ENCODE data around the gene SMG5.
"Not testable (repeated sequence)": the region's sequence is repeated elsewhere in the genome, so short reads cannot be mapped to it uniquely, and the experiment has no call there.

SMG5 gene

GRCh38 chr1:156282479-156283222 is at the start of gene SMG5:
SMG5 (minus strand) TSS chr1:156282825; CDS start chr1:156282680, 145 bp downstream.
- in situ Hi-C loops (cut with MboI; ENCODE audit: low sequenced_read_pairs) = no loop called here

- in situ Hi-C loops (cut with MboI; ENCODE audit: low sequenced_read_pairs) = not testable (repeated sequence)
Observed at GRCh38 chr1:156323179-156323578, 40.6 kb upstream of the SMG5 start.

DNA sequence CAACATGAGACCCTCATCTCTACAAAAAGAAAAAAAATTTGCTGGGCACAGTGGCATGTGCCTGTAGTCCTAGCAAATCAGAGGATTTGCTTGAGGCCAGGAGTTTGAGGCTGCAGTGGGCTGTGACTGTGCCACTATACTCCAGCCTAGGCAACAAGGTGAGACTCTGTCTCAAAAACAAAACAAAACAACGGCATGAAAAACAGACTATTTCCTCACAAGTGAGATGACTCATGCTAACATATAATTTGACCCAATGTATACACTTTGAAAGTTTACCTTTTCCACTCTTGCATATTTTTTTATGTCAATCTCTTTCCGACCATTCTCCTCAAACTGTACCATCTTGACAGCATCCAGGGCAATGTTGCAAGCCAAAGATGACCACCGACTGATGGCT is 37.9 kb upstream of the SMG5 start:
- in situ Hi-C loops (cut with MboI; ENCODE audit: low sequenced_read_pairs) = no loop called here

DNA sequence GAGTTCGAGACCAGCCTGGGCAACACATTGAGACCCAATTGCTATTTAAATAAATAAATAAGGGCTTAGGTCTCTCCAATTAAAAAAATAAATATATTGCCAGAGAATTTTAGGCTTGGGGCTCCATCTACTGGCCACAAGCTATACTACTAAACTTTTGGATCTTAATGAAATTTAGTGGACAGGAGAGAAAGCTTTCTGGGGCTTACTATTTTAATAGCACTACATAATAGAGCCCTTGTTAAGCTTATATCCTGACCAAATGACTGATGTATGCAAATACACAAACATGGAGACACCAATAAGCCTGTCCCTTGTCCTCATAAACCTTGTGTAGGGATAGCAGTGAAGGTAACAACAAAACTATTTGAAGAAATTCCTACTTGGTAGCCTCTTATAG is 37.0 kb upstream of the SMG5 start:
- in situ Hi-C loops (cut with MboI; ENCODE audit: low sequenced_read_pairs) = no loop called here

DNA sequence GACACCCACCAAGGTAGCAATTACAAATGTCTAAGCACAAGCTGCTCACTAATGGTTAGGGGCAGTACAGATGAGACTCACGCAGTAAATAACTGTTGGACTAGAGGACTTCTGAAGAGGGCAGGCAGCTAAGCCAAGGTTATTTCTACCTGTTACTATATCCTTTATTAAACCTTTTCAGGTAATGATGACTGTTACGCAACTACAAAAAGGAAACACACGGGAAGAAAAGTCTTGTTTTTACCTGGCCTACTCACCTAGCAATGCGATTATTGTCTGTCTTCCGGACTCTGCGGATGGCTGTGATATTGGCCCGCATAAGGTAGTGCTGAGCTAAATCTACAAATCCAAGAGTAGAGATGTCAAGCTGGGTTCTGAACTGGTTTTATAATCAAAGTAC is 34.3 kb upstream of the SMG5 start:
- in situ Hi-C loops (cut with MboI; ENCODE audit: low sequenced_read_pairs) = no loop called here

GRCh38 chr1:156310962-156311361 is 28.3 kb upstream of the SMG5 start:
- in situ Hi-C loops (cut with MboI; ENCODE audit: low sequenced_read_pairs) = no loop called here

DNA sequence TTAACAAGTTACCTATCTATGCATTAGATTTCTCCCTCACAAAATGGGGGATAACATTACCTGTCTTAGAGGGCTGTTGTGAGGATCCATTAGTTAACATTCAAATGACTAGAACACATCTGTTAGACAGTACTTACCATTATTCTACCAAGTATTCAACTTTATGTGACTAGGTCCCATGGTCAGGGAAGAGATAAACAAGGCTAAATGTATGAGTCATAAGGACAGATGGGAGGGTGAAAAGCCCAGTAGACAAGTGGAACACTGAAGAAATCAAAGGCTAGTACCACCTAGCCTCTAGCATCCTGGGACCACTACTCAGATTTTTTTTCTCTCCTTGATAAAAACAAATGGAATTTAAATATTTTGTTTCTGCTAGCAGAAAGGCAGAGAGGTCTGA is 25.5 kb upstream of the SMG5 start:
- in situ Hi-C loops (cut with MboI; ENCODE audit: low sequenced_read_pairs) = no loop called here

- in situ Hi-C loops (cut with MboI; ENCODE audit: low sequenced_read_pairs) = no loop called here
Observed at GRCh38 chr1:156305215-156305614, 22.6 kb upstream of the SMG5 start.

DNA sequence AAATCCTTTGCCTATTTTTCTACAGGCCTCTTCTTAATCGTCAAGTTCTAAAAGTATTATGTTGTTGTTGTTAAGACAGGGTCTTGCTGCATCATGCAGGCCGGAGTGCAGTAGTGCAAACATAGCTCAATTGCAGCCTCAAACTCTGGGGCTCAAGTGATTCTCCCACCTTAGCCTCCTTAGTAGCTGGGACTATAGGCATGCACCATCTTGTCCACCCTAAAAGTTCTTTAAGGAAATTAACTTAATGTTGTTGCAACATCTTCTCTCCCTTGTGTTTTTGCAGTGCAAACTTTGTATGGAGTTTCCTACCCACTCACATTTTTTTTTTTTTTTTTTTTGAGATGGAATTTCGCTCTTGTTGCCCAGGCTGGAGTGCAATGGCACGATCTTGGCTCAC is 20.6 kb upstream of the SMG5 start:
- in situ Hi-C loops (cut with MboI; ENCODE audit: low sequenced_read_pairs) = no loop called here

- in situ Hi-C loops (cut with MboI; ENCODE audit: low sequenced_read_pairs) = no loop called here
Observed at GRCh38 chr1:156298852-156299357, 16.3 kb upstream of the SMG5 start, which contains the start of gene VHLL. VHLL (minus strand) TSS chr1:156299307; CDS start chr1:156299189, 118 bp downstream.

DNA sequence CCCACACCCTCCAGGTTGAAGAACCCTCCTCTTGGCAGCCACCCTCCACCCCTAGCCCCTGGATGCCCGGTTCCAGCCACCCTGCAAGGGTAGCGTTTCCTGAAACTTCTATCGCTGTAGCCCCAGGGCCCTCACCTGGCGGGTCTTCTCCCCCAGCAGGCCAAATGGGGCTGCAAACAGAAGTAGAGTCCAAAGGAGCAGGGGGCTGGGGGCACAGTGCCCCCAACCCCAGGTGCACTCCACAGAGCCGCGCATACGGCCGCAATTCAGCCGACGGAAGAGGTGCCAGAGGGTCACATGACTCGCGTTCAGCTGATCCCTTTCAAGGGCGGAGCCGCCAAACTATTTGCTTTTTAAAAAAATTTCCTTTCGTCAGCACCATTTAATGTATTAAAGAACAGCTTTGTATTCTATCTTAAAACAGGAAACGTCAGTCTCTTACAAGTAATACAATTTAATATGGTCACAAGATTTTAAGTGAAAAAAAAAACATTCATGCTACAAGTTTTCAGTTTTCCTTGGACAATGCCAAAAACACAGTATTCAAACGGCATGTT is 12.8 kb upstream of the SMG5 start, which contains the start of gene GLMP:
Gene GLMP, minus strand, starts transcription at position 289 of the 557 bp plus-strand sequence. Its CDS starts 34 bp downstream, at position 255.
- in situ Hi-C loops (cut with MboI; ENCODE audit: low sequenced_read_pairs) = no loop called here

DNA sequence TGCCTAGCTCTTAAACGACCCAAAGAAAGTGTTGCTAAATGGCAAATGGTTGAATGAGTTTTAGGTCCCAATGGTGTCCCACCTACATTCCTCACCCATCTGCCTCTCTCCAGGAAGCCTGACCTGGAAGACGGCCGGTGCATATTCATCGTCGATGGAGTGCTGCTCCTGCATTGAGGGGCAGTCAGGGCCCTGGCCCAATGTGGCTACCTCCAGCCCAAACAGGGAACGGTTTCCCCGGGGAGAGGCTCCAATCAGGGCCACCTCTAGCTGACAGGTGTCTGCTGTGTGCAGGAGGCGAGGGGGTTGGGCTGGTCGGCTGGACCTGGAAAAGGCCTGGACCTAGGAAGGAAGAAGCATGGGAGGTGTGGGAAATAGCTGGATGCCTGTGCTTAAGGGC is 11.3 kb upstream of the SMG5 start:
- in situ Hi-C loops (cut with MboI; ENCODE audit: low sequenced_read_pairs) = no loop called here

- in situ Hi-C loops (cut with MboI; ENCODE audit: low sequenced_read_pairs) = no loop called here
Observed at GRCh38 chr1:156293098-156293434, 10.4 kb upstream of the SMG5 start.

DNA sequence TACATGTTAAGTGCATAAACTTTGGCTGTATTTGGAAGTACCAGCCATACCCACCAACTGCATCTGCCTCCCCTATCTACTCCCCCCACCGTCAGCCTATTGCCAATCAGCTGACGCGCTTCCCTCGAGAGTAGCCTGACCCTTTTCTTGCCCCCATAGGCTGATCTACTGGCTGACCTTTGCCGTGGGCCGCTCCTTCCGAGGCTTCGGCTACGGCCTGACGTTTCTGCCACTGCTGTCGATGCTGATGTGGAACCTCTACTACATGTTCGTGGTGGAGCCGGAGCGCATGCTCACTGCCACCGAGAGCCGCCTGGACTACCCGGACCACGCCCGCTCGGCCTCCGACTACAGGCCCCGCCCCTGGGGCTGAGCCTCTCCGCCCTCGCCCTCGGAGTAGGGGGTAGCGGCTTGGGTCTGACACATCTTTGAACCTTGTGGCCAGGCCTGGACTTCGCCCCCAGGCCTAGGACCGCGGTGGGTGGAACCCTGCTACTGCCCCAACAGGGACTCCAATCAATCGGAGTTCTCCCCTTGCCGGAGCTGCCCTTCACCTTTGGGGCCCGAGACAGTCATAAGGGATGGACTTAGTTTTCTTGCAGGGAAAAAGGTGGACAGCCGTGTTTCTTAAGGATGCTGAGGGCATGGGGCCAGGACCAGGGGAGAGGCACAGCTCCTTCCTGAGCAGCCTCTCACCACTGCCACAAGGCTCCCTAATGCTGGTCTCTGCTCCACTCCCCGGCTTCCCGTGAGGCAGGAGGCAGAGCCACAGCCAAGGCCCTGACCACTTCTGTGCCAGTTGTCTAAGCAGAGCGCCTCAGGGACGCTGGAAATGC is 8.8 kb upstream of the SMG5 start:
- in situ Hi-C loops (cut with MboI; ENCODE audit: low sequenced_read_pairs) = no loop called here

DNA sequence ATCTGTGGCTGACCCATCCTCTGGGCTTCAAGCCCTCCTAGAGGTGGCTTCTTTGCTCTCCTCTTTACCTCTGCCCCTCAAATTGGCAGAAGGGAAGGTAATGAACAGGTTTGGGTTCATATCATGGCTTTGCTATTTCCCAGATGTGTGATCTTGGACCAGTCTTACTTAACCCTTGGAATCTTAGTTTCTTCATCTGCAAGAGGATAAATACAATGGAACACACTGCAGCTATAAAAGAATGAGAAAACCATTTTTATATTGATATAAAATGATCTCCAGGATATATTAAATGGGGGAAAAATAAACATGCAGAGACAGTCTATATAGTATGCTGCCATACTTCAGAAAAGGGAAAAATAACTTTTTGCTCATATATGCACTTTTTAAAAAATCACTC is 7.2 kb upstream of the SMG5 start:
- in situ Hi-C loops (cut with MboI; ENCODE audit: low sequenced_read_pairs) = no loop called here

GRCh38 chr1:156286061-156286460 is 3.4 kb upstream of the SMG5 start:
- in situ Hi-C loops (cut with MboI; ENCODE audit: low sequenced_read_pairs) = no loop called here

DNA sequence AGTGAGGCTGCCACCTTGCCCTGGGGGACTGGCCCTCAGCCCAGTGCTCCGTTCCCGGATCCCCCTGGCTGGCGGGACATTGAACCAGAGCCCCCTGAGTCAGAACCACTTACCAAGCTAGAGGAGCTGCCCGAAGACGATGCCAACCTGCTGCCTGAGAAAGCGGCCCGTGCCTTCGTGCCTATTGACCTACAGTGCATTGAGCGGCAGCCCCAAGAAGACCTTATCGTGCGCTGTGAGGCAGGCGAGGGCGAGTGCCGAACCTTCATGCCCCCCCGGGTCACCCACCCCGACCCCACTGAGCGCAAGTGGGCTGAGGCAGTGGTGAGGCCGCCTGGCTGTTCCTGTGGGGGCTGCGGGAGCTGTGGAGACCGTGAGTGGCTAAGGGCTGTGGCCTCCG is 2.8 kb upstream of the SMG5 start:
- in situ Hi-C loops (cut with MboI; ENCODE audit: low sequenced_read_pairs) = no loop called here

DNA sequence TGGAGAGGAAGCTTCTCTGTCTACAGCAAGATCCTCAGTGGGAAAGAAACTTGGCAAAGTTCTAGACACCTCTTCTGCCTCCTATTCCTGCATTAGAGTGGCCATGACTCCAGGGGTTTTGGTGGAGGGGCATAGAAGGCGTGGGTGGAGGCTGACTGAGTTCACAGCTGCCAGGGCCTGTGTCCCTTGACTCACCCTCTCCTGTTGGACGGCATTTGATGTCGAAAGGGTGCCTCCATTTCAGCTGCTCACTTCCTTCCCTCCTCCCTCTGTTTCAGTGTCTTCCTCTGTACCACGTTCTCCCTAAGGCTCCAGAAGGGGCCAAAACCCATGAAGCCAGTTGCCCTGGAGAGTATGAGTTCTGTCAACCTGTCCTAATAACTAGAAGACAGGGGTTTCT is 2.1 kb upstream of the SMG5 start:
- in situ Hi-C loops (cut with MboI; ENCODE audit: low sequenced_read_pairs) = no loop called here

DNA sequence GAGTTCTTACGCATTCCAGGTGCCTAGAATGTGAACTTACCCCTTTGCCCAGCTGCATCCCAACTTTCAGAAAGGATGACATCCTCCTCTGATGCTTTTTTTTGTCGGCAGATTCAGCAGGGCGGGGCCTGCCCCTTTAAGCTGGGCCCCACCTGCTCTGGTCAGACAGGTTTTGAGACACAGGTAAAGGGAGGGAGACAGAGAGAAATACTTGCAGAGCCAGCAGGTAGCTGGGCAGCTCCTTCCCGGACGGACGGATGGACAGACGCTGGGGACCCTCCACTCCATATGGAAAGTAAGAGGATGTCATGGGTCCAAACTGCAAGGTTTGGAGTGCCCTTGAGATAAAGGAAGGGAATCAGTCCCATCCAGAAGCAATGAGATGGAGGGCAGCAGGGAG is 1.5 kb upstream of the SMG5 start, which contains the start of gene TMEM79:
Gene TMEM79, plus strand, starts transcription at position 214 of the 400 bp plus-strand sequence. CDS start 902 bp downstream, outside the sequence.
- in situ Hi-C loops (cut with MboI; ENCODE audit: low sequenced_read_pairs) = no loop called here

DNA sequence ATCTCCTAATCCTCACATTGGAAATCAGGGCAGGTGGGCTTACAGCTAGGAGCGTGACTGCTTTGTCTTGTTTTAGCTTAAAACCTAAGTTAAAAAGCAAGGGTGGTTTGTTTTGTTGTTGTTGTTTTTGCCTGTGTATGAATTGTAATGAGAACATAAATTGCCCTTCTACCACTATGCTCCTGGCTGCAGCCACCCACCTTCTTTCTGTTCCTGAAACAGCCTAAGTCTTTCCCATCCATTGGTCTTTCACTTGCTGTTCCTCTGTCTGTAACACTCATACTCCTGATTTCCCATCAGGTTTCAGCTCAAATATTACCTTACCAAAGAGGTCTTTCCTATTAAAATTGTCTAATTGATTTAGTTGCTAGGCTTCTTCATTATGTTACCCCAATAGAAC is 896 bp upstream of the SMG5 start:
- in situ Hi-C loops (cut with MboI; ENCODE audit: low sequenced_read_pairs) = no loop called here

- in situ Hi-C loops (cut with MboI; ENCODE audit: low sequenced_read_pairs) = no loop called here
Observed at GRCh38 chr1:156281693-156282478, 739 bp downstream of the SMG5 start.
